IMR-90 (cell line): ENCODE data around the gene CAPN5. TPM values are rescaled to one million over a fixed set of nuclear protein-coding genes. Genes with fewer than 3 reads are reported as not detected.

ENCODE experiments used
- ATAC-seq: fragments of 200-7000 bp; cut with Tn5 transposase; 2 replicates; pipeline ENCODE4 v1.9.1; 2020; ENCODE audit warnings: low read depth, mild to moderate bottlenecking, moderate library complexity
- BruUV-seq: library from RNA; stranded (reverse); fragments of 400-500 nt; replicated peaks from 2 replicates; lab custom pipeline; 2021; lab: Mats Ljungman, UMichigan
- CTCF ChIA-PET: fragments of 300-600 bp; formaldehyde crosslinking; extraction: SDS; loops from one replicate; lab custom pipeline; 2021; ENCODE audit warnings: antibody characterized with exemption; lab: Yijun Ruan, JAX
- POLR2A ChIA-PET: fragments of 300-600 bp; sonication (Branson Sonifier 250); formaldehyde crosslinking; loops from one replicate; lab custom pipeline; 2022; ENCODE audit warnings: antibody characterized with exemption; ENCODE audit not compliant: unreplicated experiment; lab: Charles Lee
- DNase-seq: peaks from one replicate; pipeline ENCODE4 v3.0.0; 2013
- H2AFZ ChIP-seq: replicated peaks from 2 replicates; pipeline ENCODE3; 2013; ENCODE audit warnings: low read length, mild to moderate bottlenecking; ENCODE audit not compliant: poor library complexity
- H2AK5ac ChIP-seq: 2 replicates; pipeline ENCODE4 v1.6.1; 2013; ENCODE audit warnings: low read depth, low read length, inconsistent platforms
- H2AK9ac ChIP-seq: replicated peaks from 2 replicates; pipeline ENCODE3; 2013; ENCODE audit warnings: mild to moderate bottlenecking, low read depth, low read length, moderate library complexity; ENCODE audit not compliant: poor library complexity
- H2BK120ac ChIP-seq: 2 replicates; pipeline ENCODE4 v1.6.1; 2013; ENCODE audit warnings: low read depth, low read length, inconsistent platforms
- H2BK15ac ChIP-seq: 3 replicates; pipeline ENCODE4 v1.6.1; 2013; ENCODE audit warnings: low read depth, low read length, inconsistent platforms
- H2BK20ac ChIP-seq: 2 replicates; pipeline ENCODE4 v1.6.1; 2013; ENCODE audit warnings: low read depth, mild to moderate bottlenecking, inconsistent platforms, low read length, moderate library complexity
- H2BK5ac ChIP-seq: 2 replicates; pipeline ENCODE4 v1.6.1; 2013; ENCODE audit warnings: mild to moderate bottlenecking, low read depth, low read length, inconsistent platforms; ENCODE audit not compliant: poor library complexity, severe bottlenecking
- H3K14ac ChIP-seq: replicated peaks from 2 replicates; pipeline ENCODE4 v1.6.1; 2013; ENCODE audit warnings: low read depth, low read length, inconsistent platforms
- H3K18ac ChIP-seq: 2 replicates; pipeline ENCODE4 v1.6.1; 2013; ENCODE audit warnings: low read depth, low read length, control low read depth
- H3K23ac ChIP-seq: 2 replicates; pipeline ENCODE4 v1.6.1; 2013; ENCODE audit warnings: low read depth, low read length, inconsistent platforms
- H3K27ac ChIP-seq: 2 replicates; pipeline ENCODE4 v1.5.1; 2013; ENCODE audit warnings: mild to moderate bottlenecking, control low read depth, low read length; ENCODE audit not compliant: insufficient read depth
- H3K27me3 ChIP-seq: 2 replicates; pipeline ENCODE4 v1.6.1; 2013; ENCODE audit warnings: low read length; ENCODE audit not compliant: control insufficient read depth, insufficient read depth
- H3K36me3 ChIP-seq: 2 replicates; pipeline ENCODE4 v1.6.1; 2013; ENCODE audit warnings: low read length, mixed read lengths; ENCODE audit not compliant: control insufficient read depth, insufficient read depth
- H3K4ac ChIP-seq: 2 replicates; pipeline ENCODE4 v1.6.1; 2013; ENCODE audit warnings: low read depth, low read length, inconsistent platforms
- H3K4me1 ChIP-seq: 2 replicates; pipeline ENCODE4 v1.6.1; 2013; ENCODE audit warnings: low read length, mixed read lengths; ENCODE audit not compliant: control insufficient read depth, insufficient read depth
- H3K4me2 ChIP-seq: 2 replicates; pipeline ENCODE4 v1.6.1; 2013; ENCODE audit warnings: low read depth, mild to moderate bottlenecking, control low read depth, low read length, moderate library complexity
- H3K4me3 ChIP-seq: 2 replicates; pipeline ENCODE4 v1.5.1; 2013; ENCODE audit warnings: low read depth, mild to moderate bottlenecking, control low read depth, low read length, moderate library complexity; ENCODE audit not compliant: insufficient read depth
- H3K56ac ChIP-seq: 2 replicates; pipeline ENCODE4 v1.6.1; 2013; ENCODE audit warnings: low read length, inconsistent platforms; ENCODE audit not compliant: insufficient read depth; ENCODE audit errors: extremely low read depth
- H3K79me1 ChIP-seq, 2 experiments: 2 replicates each; pipeline ENCODE4 v1.6.1; 2013; ENCODE audit warnings: low read length in 2 of 2, inconsistent platforms in 1 of 2, low read depth in 1 of 2
- H3K9ac ChIP-seq: 2 replicates; pipeline ENCODE4 v1.6.1; 2013; ENCODE audit warnings: low read depth, low read length, control low read depth
- H3K9me1 ChIP-seq: 2 replicates; pipeline ENCODE4 v1.6.1; 2013; ENCODE audit warnings: low read length, inconsistent platforms; ENCODE audit not compliant: insufficient read depth
- H3K9me3 ChIP-seq: 2 replicates; pipeline ENCODE4 v1.6.1; 2013; ENCODE audit warnings: low read length; ENCODE audit not compliant: control insufficient read depth, insufficient read depth
- H4K20me1 ChIP-seq: 2 replicates; pipeline ENCODE4 v1.6.1; 2013; ENCODE audit warnings: low read length, inconsistent platforms; ENCODE audit not compliant: insufficient read depth
- H4K5ac ChIP-seq: 2 replicates; pipeline ENCODE4 v1.6.1; 2013; ENCODE audit warnings: mild to moderate bottlenecking, low read depth, low read length, control low read depth
- H4K8ac ChIP-seq, 2 experiments: 2 replicates each; pipeline ENCODE4 v1.6.1; 2013; ENCODE audit warnings: low read depth in 2 of 2, low read length in 2 of 2, control low read depth in 1 of 2, inconsistent platforms in 1 of 2
- H4K91ac ChIP-seq: 2 replicates; pipeline ENCODE4 v1.6.1; 2013; ENCODE audit warnings: low read depth, low read length, inconsistent platforms; ENCODE audit not compliant: insufficient read depth
- BHLHE40 ChIP-seq: fragments of 150-350 bp; IDR thresholded peaks from 2 replicates; pipeline ENCODE4 v1.6.1; 2016; ENCODE audit warnings: mild to moderate bottlenecking, low read depth, low read length
- CEBPB ChIP-seq: IDR thresholded peaks from 2 replicates; pipeline ENCODE4 v1.6.1; 2012; ENCODE audit warnings: low read depth, low read length, improper control_type of control experiment
- CHD1 ChIP-seq: IDR thresholded peaks from 2 replicates; pipeline ENCODE4 v1.6.1; 2012; ENCODE audit warnings: low read depth, low read length, improper control_type of control experiment
- MAZ ChIP-seq: IDR thresholded peaks from 2 replicates; pipeline ENCODE4 v1.6.1; 2012; ENCODE audit warnings: low read depth, mild to moderate bottlenecking, low read length, improper control_type of control experiment, moderate library complexity, borderline replicate concordance
- MXI1 ChIP-seq: IDR thresholded peaks from 2 replicates; pipeline ENCODE4 v1.6.1; 2012; ENCODE audit warnings: low read depth, mild to moderate bottlenecking, low read length, moderate library complexity, borderline replicate concordance
- RFX5 ChIP-seq: IDR thresholded peaks from 2 replicates; pipeline ENCODE4 v1.8.0; 2012; ENCODE audit warnings: low read depth, mild to moderate bottlenecking, low read length, moderate library complexity
- WGBS, 2 experiments: methylation state at CpG; one replicate each; pipeline versions ENCODE4 v1.1.5 to v1.1.7; 2013; ENCODE audit warnings: missing lambda C conversion rate in 2 of 2; ENCODE audit not compliant: insufficient read length in 1 of 2; ENCODE audit errors: extremely low coverage in 2 of 2; 5-methylcytosine and 5-hydroxymethylcytosine counted together
- dilution Hi-C: fragments of 300-500 bp; cut with HindIII; formaldehyde crosslinking; loops from one replicate; pipeline ENCODE4 v1.14.3; 2018; ENCODE audit warnings: low sequenced_read_pairs; ENCODE audit not compliant: unreplicated experiment
- in situ Hi-C: fragments of 300-500 bp; cut with MboI; formaldehyde crosslinking; loops from 3 replicates; pipeline ENCODE4 v1.14.3; 2019; ENCODE audit warnings: low sequenced_read_pairs, inconsistent platforms, mixed read lengths
- intact Hi-C: fragments of 100-400 bp; cut with micrococcal nuclease; formaldehyde crosslinking; loops from 2 replicates; pipeline ENCODE4 v1.10.0; 2022
- polyA plus RNA-seq, 3 experiments: library from polyadenylated mRNA; depleted of rRNA; stranded (reverse); fragments of >200 nt; gene quantifications; 2 replicates each; pipeline ENCODE4 v1.2.3, GENCODE V29; 2012; ENCODE audit warnings: low replicate concordance in 1 of 3
- total RNA-seq: library from RNA; depleted of rRNA; stranded (reverse); fragments of >200 nt; gene quantifications from 2 replicates; pipeline ENCODE4 v1.2.3, GENCODE V29; 2012
- TF ChIP-seq, protein P1 (sequence below): fragments of 150-350 bp; IDR thresholded peaks from 2 replicates; pipeline ENCODE4 v1.6.1; 2017; ENCODE audit warnings: mild to moderate bottlenecking, antibody characterized with exemption, low read length, low read depth
- TF ChIP-seq, protein P2 (sequence below): fragments of 150-350 bp; IDR thresholded peaks from 2 replicates; pipeline ENCODE4 v1.6.1; 2016; ENCODE audit warnings: low read depth, mild to moderate bottlenecking, low read length, moderate library complexity, borderline replicate concordance

The CAPN5 gene
- total and polyA plus RNA-seq, 2 of the 4 experiments (the other 2 are of a cell fraction) = 8.1 to 24.0 TPM

- no peak overlapping the region for H4K5ac ChIP-seq
- WGBS, 2 experiments = 78% methylated on average over 3 of the region's 11 CpGs; no CpG with 5 or more reads in 1 of the 2 experiments
- H2AK5ac ChIP-seq = no peak overlapping the region
- no peak overlapping the region for H3K23ac ChIP-seq
- H2BK120ac ChIP-seq = no peak overlapping the region
- peaks cover 19% of the 10 kb centered on the region for H4K20me1 ChIP-seq
- H2BK20ac ChIP-seq = no peak overlapping the region
- no peaks in the 10 kb centered on the region for H3K9me1 ChIP-seq
- POLR2A ChIA-PET = no interaction called here
- no peak for DNase-seq
- H3K18ac ChIP-seq = no peak overlapping the region
- no TSS peak for BruUV-seq
- H2BK5ac ChIP-seq = no peak overlapping the region
- H3K27me3 ChIP-seq = no peaks in the 10 kb centered on the region
- H4K8ac ChIP-seq = no peak overlapping the region
- H3K14ac ChIP-seq = no peak overlapping the region
- intact Hi-C loops (no loop called here), in situ Hi-C loops (no loop called here), dilution Hi-C loops (no loop called here)
- no peak overlapping the region for H3K9ac ChIP-seq
- no peak overlapping the region for H3K27ac ChIP-seq
- no peaks in the 10 kb centered on the region for H3K4me1 ChIP-seq
- H2AK9ac ChIP-seq = peak overlapping the region; percentile 82
- H3K4ac ChIP-seq = no peak overlapping the region
- H3K56ac ChIP-seq = no peak overlapping the region
- TF ChIP-seq RFX5 = no peak
- TF ChIP-seq, protein P1, sequence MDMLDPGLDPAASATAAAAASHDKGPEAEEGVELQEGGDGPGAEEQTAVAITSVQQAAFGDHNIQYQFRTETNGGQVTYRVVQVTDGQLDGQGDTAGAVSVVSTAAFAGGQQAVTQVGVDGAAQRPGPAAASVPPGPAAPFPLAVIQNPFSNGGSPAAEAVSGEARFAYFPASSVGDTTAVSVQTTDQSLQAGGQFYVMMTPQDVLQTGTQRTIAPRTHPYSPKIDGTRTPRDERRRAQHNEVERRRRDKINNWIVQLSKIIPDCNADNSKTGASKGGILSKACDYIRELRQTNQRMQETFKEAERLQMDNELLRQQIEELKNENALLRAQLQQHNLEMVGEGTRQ = no peak
- TF ChIP-seq, protein P2, sequence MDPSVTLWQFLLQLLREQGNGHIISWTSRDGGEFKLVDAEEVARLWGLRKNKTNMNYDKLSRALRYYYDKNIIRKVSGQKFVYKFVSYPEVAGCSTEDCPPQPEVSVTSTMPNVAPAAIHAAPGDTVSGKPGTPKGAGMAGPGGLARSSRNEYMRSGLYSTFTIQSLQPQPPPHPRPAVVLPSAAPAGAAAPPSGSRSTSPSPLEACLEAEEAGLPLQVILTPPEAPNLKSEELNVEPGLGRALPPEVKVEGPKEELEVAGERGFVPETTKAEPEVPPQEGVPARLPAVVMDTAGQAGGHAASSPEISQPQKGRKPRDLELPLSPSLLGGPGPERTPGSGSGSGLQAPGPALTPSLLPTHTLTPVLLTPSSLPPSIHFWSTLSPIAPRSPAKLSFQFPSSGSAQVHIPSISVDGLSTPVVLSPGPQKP = no peak
- TF ChIP-seq CEBPB = no peak
- no peak for TF ChIP-seq MAZ
- no peak for TF ChIP-seq CHD1
- TF ChIP-seq MXI1 = no peak
- no peak for TF ChIP-seq BHLHE40
- H3K4me3 ChIP-seq = no peak overlapping the region
- no peak for ATAC-seq
- no peak overlapping the region for H2BK15ac ChIP-seq
- H3K9me3 ChIP-seq = no peaks in the 10 kb centered on the region
- no peaks in the 10 kb centered on the region; a peak in 1 of 4 replicates for H3K79me1 ChIP-seq
- H3K4me2 ChIP-seq = no peak overlapping the region
- CTCF ChIA-PET = no interaction called here
- peaks cover 4% of the 10 kb centered on the region; the same call in 1 of the 2 replicates for H3K36me3 ChIP-seq
- H2AFZ ChIP-seq = no peak overlapping the region
- no peak overlapping the region for H4K91ac ChIP-seq
Measured at GRCh38 chr11:77088236-77089003, 21.6 kb downstream of the CAPN5 start.
